GM12878 (cell line): Measurements from ENCODE around the gene EMP1.

ENCODE experiments used
- MYC ChIP-seq: IDR thresholded peaks from 2 replicates; pipeline ENCODE4 v1.6.1; 2011; ENCODE audit warnings: mild to moderate bottlenecking, low read length, moderate library complexity, inconsistent platforms; ENCODE audit not compliant: insufficient read depth, insufficient replicate concordance, insufficient read length, severe bottlenecking
- NR2C2 ChIP-seq: IDR thresholded peaks from 2 replicates; pipeline ENCODE4 v1.6.1; 2011; ENCODE audit warnings: borderline replicate concordance, low read depth; ENCODE audit not compliant: control insufficient read depth, insufficient read length
- POLR2A ChIP-seq: IDR thresholded peaks from 2 replicates; pipeline ENCODE4 v1.6.1; 2011; ENCODE audit warnings: low read depth, mild to moderate bottlenecking, low read length
- SIN3A ChIP-seq: IDR thresholded peaks from 2 replicates; pipeline ENCODE4 v1.6.1; 2012; ENCODE audit warnings: low read depth, low read length, improper control_type of control experiment
- SMARCA5 ChIP-seq: fragments of 450-650 bp; IDR thresholded peaks from 2 replicates; pipeline ENCODE4 v1.6.1; 2017; ENCODE audit warnings: mild to moderate bottlenecking
- SMC3 ChIP-seq: IDR thresholded peaks from 2 replicates; pipeline ENCODE4 v1.6.1; 2011; ENCODE audit warnings: low read length, improper control_type of control experiment, borderline replicate concordance
- SRF ChIP-seq, 2 experiments: IDR thresholded peaks; 2 replicates each; pipeline ENCODE4 v1.6.1; 2011; ENCODE audit warnings: low read depth in 2 of 2, low read length in 2 of 2, mild to moderate bottlenecking in 1 of 2, moderate library complexity in 1 of 2
- YY1 ChIP-seq: IDR thresholded peaks from 2 replicates; pipeline ENCODE4 v1.6.1; 2011; ENCODE audit warnings: low read depth, mild to moderate bottlenecking, low read length
- TF ChIP-seq, protein P1 (sequence below), 3 experiments: IDR thresholded peaks in 2 of 3; conservative IDR thresholded peaks in 1 of 3; 2 replicates each; pipeline ENCODE4 v1.5.1; 2011; ENCODE audit warnings: low read depth in 3 of 3, low read length in 3 of 3, mild to moderate bottlenecking in 3 of 3, control low read depth in 2 of 3, moderate library complexity in 2 of 3, inconsistent platforms in 1 of 3, mixed read lengths in 1 of 3; ENCODE audit not compliant: control insufficient read depth in 2 of 3, insufficient read depth in 1 of 3; ENCODE audit errors: extremely low read depth in 1 of 3
- TF ChIP-seq, protein P2 (sequence below): fragments of 450-650 bp; IDR thresholded peaks from 2 replicates; pipeline ENCODE4 v1.6.1; 2017; ENCODE audit warnings: mild to moderate bottlenecking, moderate library complexity
- TF ChIP-seq, protein P3 (sequence below): IDR thresholded peaks from 2 replicates; pipeline ENCODE4 v1.6.1; 2011; ENCODE audit warnings: mild to moderate bottlenecking, low read depth, low read length, moderate library complexity; ENCODE audit not compliant: insufficient replicate concordance
- TF ChIP-seq, protein P4 (sequence below): IDR thresholded peaks from 2 replicates; pipeline ENCODE4 v1.6.1; 2012; ENCODE audit warnings: low read depth, low read length, improper control_type of control experiment

DNA sequence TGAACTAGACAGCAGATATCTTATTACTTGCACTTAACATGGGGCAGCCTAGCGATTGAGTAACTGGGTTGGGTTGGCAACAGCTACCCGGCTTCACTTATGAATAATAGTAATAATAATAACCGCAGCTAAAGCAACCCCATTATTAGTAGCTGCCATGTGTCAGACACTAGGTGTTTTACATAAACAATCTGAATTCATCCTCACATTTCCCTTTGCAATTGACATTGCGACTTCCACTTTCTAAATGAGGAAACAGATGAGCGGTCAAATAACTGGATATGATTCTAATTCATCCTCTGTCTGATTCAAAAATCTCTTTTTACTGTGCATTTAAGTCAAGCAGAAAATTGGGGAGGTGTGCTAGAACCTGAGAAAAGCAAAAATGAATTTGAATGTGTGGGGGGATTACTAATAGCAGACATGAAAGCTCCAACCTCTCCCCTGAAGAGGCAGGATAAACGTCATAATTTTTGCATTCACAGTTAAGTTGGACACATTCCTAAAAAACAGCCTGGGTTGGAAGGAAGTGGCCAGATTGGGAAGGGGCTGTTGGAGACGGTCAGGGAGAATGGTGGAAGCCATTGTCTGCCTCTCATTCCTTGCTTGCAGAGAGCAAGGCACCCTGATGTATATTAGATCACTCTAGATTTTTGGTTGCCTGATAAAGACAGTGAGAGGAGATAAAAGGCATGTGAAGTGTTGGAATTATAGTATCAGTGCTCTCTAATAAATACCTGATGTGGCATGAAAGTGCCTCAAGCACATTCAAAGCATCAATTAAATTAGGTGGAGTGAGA lies 13.1 kb downstream of the EMP1 start:
- TF ChIP-seq YY1 (no peak), SIN3A (no peak), MYC (no peak), POLR2A (no peak), NR2C2 (no peak), SMARCA5 (no peak), SMC3 (no peak), SRF (IDR thresholded peaks at IDR 0.05; ENCODE audit: low read depth in 2 of 2, low read length in 2 of 2) (no peak)
- TF ChIP-seq, protein P1, sequence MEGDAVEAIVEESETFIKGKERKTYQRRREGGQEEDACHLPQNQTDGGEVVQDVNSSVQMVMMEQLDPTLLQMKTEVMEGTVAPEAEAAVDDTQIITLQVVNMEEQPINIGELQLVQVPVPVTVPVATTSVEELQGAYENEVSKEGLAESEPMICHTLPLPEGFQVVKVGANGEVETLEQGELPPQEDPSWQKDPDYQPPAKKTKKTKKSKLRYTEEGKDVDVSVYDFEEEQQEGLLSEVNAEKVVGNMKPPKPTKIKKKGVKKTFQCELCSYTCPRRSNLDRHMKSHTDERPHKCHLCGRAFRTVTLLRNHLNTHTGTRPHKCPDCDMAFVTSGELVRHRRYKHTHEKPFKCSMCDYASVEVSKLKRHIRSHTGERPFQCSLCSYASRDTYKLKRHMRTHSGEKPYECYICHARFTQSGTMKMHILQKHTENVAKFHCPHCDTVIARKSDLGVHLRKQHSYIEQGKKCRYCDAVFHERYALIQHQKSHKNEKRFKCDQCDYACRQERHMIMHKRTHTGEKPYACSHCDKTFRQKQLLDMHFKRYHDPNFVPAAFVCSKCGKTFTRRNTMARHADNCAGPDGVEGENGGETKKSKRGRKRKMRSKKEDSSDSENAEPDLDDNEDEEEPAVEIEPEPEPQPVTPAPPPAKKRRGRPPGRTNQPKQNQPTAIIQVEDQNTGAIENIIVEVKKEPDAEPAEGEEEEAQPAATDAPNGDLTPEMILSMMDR (IDR thresholded peaks at IDR 0.05 in 2 of 3, conservative IDR thresholded peaks at IDR 0.05 in 1 of 3; ENCODE audit: control insufficient read depth in 2 of 3, extremely low read depth in 1 of 3, insufficient read depth in 1 of 3, low read depth in 3 of 3, low read length in 3 of 3): no peak
- TF ChIP-seq, protein P2, sequence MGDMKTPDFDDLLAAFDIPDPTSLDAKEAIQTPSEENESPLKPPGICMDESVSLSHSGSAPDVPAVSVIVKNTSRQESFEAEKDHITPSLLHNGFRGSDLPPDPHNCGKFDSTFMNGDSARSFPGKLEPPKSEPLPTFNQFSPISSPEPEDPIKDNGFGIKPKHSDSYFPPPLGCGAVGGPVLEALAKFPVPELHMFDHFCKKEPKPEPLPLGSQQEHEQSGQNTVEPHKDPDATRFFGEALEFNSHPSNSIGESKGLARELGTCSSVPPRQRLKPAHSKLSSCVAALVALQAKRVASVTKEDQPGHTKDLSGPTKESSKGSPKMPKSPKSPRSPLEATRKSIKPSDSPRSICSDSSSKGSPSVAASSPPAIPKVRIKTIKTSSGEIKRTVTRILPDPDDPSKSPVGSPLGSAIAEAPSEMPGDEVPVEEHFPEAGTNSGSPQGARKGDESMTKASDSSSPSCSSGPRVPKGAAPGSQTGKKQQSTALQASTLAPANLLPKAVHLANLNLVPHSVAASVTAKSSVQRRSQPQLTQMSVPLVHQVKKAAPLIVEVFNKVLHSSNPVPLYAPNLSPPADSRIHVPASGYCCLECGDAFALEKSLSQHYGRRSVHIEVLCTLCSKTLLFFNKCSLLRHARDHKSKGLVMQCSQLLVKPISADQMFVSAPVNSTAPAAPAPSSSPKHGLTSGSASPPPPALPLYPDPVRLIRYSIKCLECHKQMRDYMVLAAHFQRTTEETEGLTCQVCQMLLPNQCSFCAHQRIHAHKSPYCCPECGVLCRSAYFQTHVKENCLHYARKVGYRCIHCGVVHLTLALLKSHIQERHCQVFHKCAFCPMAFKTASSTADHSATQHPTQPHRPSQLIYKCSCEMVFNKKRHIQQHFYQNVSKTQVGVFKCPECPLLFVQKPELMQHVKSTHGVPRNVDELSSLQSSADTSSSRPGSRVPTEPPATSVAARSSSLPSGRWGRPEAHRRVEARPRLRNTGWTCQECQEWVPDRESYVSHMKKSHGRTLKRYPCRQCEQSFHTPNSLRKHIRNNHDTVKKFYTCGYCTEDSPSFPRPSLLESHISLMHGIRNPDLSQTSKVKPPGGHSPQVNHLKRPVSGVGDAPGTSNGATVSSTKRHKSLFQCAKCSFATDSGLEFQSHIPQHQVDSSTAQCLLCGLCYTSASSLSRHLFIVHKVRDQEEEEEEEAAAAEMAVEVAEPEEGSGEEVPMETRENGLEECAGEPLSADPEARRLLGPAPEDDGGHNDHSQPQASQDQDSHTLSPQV: no peak
- TF ChIP-seq, protein P3, sequence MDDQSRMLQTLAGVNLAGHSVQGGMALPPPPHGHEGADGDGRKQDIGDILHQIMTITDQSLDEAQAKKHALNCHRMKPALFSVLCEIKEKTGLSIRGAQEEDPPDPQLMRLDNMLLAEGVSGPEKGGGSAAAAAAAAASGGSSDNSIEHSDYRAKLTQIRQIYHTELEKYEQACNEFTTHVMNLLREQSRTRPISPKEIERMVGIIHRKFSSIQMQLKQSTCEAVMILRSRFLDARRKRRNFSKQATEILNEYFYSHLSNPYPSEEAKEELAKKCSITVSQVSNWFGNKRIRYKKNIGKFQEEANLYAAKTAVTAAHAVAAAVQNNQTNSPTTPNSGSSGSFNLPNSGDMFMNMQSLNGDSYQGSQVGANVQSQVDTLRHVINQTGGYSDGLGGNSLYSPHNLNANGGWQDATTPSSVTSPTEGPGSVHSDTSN: no peak
- TF ChIP-seq, protein P4, sequence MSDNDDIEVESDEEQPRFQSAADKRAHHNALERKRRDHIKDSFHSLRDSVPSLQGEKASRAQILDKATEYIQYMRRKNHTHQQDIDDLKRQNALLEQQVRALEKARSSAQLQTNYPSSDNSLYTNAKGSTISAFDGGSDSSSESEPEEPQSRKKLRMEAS: no peak
